Occipital lobe (tissue), 2 donors: ENCODE measurements around the gene ELF2. TPM values are rescaled to one million over a fixed set of nuclear protein-coding genes. Genes with fewer than 3 reads are reported as not detected.
"Not testable (repeated sequence)": the region's sequence is repeated elsewhere in the genome, so short reads cannot be mapped to it uniquely, and the experiment has no call there.

Experiments
- DNase-seq: peaks from one replicate; lab custom pipeline; 2025; lab: John Stamatoyannopoulos, UW
- total RNA-seq: library from RNA; depleted of rRNA; stranded (reverse); fragments of >200 nt; gene quantifications from one replicate; pipeline ENCODE4 v1.2.3, GENCODE V29; 2014

ELF2 gene
- total RNA-seq, 1 donor from 2014 or later = 152 TPM

GRCh38 chr4:139082750-139083606 lies 94.0 kb downstream of the ELF2 start:
- DNase-seq = peak; percentile 96

- no peak for DNase-seq
Observed at GRCh38 chr4:139078926-139079325, 98.1 kb downstream of the ELF2 start.

GRCh38 chr4:139077567-139078355 lies 99.3 kb downstream of the ELF2 start:
- DNase-seq = no peak

GRCh38 chr4:139076016-139076744 lies 100.8 kb downstream of the ELF2 start:
- no peak for DNase-seq

GRCh38 chr4:139060591-139060990 lies 116.4 kb downstream of the ELF2 start:
- no peak for DNase-seq

GRCh38 chr4:139059026-139059425 lies 118.0 kb downstream of the ELF2 start:
- not testable (repeated sequence) for DNase-seq

- no peak for DNase-seq
Observed at GRCh38 chr4:139054791-139055505, 122.1 kb downstream of the ELF2 start.

GRCh38 chr4:139053909-139054308 lies 123.1 kb downstream of the ELF2 start:
- no peak for DNase-seq

GRCh38 chr4:139050446-139050845 lies 126.6 kb downstream of the ELF2 start:
- DNase-seq = no peak

GRCh38 chr4:139048026-139048425 lies 129.0 kb downstream of the ELF2 start:
- no peak for DNase-seq

- no peak for DNase-seq
Observed at GRCh38 chr4:139044291-139044690, 132.7 kb downstream of the ELF2 start.

GRCh38 chr4:139042981-139043460 lies 134.0 kb downstream of the ELF2 start:
- DNase-seq = peak; percentile 58

- no peak for DNase-seq
Observed at GRCh38 chr4:139038874-139039443, 138.1 kb downstream of the ELF2 start.

GRCh38 chr4:139036885-139037284 lies 140.1 kb downstream of the ELF2 start:
- no peak for DNase-seq

- no peak for DNase-seq
Observed at GRCh38 chr4:139035650-139036049, 141.4 kb downstream of the ELF2 start.

GRCh38 chr4:139030614-139031235 lies 146.3 kb downstream of the ELF2 start:
- peak; percentile 69 for DNase-seq

GRCh38 chr4:139029866-139030363 lies 147.1 kb downstream of the ELF2 start:
- not testable (repeated sequence) for DNase-seq

GRCh38 chr4:139028191-139028661 lies 148.8 kb downstream of the ELF2 start:
- peak; percentile 41 for DNase-seq

GRCh38 chr4:139027776-139028175 lies 149.2 kb downstream of the ELF2 start:
- DNase-seq = no peak

- no peak for DNase-seq
Observed at GRCh38 chr4:139025841-139026240, 151.2 kb downstream of the ELF2 start.
